Fibroblast of villous mesenchyme (primary cell): ENCODE data around the gene CCDC91. TPM values are rescaled to one million over a fixed set of nuclear protein-coding genes. Genes with fewer than 3 reads are reported as not detected.

Experiments used
- DNase-seq: peaks from one replicate; pipeline ENCODE4 v3.0.0-alpha.2; 2010; ENCODE audit warnings: low read depth
- H3K4me3 ChIP-seq: 2 replicates; pipeline ENCODE4 v1.5.1; 2011; ENCODE audit warnings: low read depth, mild to moderate bottlenecking, low read length
- total RNA-seq: library from RNA; depleted of rRNA; stranded (reverse); fragments of >200 nt; gene quantifications from 2 replicates; pipeline ENCODE4 v1.2.3, GENCODE V29; 2012
- TF ChIP-seq, protein P1 (sequence below): IDR thresholded peaks from 2 replicates; pipeline ENCODE4 v1.5.1; 2012; ENCODE audit warnings: low read depth, mild to moderate bottlenecking, low read length; ENCODE audit not compliant: insufficient read depth

The CCDC91 gene
- total RNA-seq, 1 donor: 30.7 TPM

DNA sequence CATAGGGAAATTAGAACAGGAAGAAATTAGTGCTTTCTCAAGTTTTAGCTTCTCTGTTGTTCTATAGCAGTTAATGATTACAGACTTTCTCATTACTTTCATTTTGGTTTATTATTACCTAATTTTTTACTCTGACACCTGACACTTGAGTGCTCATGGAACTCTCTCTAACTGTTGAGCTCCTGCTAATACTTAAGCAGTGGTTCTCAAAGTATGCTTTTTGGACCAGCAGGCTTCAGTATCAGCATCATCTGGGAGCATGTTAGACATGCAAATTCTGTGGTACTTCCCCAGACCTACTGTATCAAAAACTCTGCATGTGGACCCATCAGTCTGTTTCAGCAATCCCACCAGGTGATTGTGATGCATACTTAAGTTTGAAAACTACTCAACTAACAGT is 235.3 kb downstream of the CCDC91 start:
- no peak overlapping the region for H3K4me3 ChIP-seq
- TF ChIP-seq, protein P1, sequence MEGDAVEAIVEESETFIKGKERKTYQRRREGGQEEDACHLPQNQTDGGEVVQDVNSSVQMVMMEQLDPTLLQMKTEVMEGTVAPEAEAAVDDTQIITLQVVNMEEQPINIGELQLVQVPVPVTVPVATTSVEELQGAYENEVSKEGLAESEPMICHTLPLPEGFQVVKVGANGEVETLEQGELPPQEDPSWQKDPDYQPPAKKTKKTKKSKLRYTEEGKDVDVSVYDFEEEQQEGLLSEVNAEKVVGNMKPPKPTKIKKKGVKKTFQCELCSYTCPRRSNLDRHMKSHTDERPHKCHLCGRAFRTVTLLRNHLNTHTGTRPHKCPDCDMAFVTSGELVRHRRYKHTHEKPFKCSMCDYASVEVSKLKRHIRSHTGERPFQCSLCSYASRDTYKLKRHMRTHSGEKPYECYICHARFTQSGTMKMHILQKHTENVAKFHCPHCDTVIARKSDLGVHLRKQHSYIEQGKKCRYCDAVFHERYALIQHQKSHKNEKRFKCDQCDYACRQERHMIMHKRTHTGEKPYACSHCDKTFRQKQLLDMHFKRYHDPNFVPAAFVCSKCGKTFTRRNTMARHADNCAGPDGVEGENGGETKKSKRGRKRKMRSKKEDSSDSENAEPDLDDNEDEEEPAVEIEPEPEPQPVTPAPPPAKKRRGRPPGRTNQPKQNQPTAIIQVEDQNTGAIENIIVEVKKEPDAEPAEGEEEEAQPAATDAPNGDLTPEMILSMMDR: no peak
- no peak for DNase-seq

DNA sequence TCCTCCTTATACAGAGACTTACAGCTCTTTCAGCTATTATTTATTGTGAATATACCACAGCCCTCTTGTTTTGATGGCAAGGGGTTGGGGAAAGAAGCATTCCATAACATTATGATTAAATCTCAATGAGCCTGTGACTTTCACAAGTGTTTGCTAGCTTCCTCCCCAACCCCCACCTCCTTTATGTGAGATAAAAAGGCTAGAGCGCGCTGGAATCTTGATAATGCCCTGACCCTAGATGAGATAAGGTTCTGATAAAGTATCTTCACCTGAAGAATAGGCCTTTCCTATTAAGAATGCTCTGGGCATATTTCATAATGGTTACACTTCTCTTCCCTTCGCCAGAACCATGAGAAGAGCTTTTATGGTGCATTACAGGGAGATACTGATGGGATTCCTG is 236.8 kb downstream of the CCDC91 start:
- H3K4me3 ChIP-seq: no peak overlapping the region
- no peak for DNase-seq
- TF ChIP-seq, protein P1: no peak

DNA sequence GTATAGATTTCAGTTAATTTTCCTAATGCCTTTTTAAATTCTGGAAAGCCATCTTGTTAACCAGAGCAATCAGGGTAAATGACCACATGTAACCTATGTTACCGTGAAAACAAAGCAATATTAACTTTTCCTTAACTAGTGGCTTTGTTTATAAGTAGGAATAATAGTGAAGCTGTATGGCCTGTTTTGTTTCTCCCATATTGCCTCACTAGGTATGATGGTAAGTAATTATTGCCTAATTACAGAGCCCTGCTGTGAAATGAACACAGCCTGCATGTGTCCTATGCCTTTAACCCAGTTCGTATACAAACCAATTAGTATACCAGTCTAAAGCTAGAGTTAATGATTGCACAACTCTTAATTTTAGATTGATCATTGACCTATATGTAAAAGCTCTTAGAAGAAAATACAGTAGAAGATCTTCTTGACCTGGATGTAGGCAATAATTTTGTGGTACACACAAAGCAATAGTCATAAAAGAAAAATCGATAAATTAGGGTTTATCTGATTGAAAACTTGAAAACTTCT is 249.9 kb downstream of the CCDC91 start:
- TF ChIP-seq, protein P1: no peak
- DNase-seq: no peak
- no peak overlapping the region for H3K4me3 ChIP-seq

DNA sequence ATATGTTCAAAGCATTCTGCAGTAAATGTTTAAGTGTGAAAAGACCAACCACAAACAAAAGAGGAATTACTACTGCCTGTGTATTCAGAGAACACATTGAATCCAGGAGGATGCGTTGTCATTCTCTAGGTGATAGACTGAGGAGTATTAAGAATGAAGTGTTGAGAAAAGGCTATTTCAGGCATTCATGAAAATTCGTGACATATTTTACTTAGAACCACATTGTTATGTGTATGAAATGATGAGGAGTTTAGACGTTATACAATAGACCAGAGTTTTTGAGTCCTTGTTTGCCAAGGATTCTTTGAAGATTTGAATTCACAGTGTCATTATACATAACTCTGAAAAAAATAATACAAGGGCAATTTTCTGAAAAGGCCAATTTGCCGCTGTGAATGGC is 251.8 kb downstream of the CCDC91 start:
- TF ChIP-seq, protein P1: no peak

DNA sequence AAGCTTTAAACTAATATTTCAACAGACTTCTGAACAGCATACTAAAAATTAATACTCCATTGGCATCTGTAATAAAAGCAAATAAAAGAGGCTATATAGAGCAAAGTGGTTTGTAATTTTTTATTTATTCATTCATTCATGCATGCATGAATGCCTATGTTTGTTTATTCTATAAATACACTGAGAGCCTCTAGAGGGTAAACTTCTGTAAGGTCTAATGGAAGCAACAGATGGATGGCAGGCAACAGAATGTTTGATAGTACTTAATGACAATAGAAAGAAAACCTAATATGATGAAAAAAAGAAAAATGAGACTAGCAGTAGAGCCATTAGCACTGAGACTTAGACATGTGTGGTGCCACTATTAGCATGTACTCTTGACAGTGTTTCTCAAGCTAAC is 253.1 kb downstream of the CCDC91 start:
- TF ChIP-seq, protein P1: no peak
- no peak overlapping the region for H3K4me3 ChIP-seq
- DNase-seq: no peak

More for the DNA sequence above, 251.8 kb downstream of the CCDC91 start:
- H3K4me3 ChIP-seq: no peak overlapping the region
- no peak for DNase-seq

DNA sequence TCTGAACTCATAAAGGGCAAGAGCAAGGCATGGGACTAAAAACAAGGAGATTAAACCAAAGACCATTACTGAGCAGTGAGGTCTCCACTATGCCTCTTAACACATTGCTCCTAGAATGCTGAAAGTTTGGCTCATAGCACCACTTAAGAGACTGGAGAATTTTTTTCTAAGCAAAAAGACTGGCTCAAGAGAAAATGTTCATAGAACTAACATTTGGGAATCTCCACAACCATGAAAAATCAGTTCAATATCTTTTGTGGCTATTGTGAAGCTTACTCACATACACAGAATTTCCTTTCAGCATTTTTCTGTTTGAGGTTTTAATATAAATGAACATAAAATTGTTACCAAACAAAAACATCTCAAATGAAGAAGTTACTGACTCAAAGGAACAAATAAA is 255.8 kb downstream of the CCDC91 start:
- TF ChIP-seq, protein P1: no peak
- no peak overlapping the region for H3K4me3 ChIP-seq
- DNase-seq: peak; percentile 4

DNA sequence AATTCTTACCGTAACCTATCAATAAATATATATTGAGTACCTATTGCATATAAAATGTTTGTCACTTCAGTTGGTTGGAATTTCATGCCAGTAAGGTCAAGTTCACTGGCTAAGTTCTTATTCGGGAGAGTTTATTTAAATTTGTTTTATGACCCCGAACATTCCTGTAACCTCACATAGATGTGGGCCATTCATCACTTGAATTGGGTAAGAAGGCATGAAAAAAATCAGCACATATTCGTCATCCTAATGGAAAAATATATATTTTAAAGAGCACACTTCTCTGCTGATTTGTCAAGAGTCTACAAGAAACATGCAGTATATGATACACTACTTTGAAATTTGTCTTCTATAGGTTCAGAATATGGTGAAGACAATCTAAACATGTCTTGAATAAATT is 263.4 kb downstream of the CCDC91 start:
- DNase-seq: peak; percentile 46
- TF ChIP-seq, protein P1: no peak
- H3K4me3 ChIP-seq: no peak overlapping the region
